Measurements from ENCODE around the gene NUBP2.

NUBP2 gene

GRCh38 chr16:1782408-1783264 lies at the start of gene NUBP2, which contains the start of gene SPSB3:
TSS of gene NUBP2 (plus strand) at chr16:1782960. CDS start at chr16:1783021, 61 bp downstream.
TSS of gene SPSB3 (minus strand) at chr16:1782571. CDS start at chr16:1781483, 1,088 bp downstream.
- ATAC-seq = peak; percentile 93
- no peak for TF ChIP-seq RARB (CRISPR knock-in tag; IDR thresholded peaks at IDR 0.05)

GRCh38 chr16:1734123-1734522 lies 48.6 kb upstream of the NUBP2 start:
- no peak for ATAC-seq
- no peak for TF ChIP-seq RARB (CRISPR knock-in tag; IDR thresholded peaks at IDR 0.05)
- TF ChIP-seq TCF4 (CRISPR knock-in tag; IDR thresholded peaks at IDR 0.05; ENCODE audit: borderline replicate concordance) = no peak
- TF ChIP-seq TOX (CRISPR knock-in tag; IDR thresholded peaks at IDR 0.05; ENCODE audit: borderline replicate concordance) = no peak
- no peak for TF ChIP-seq ZNF8 (CRISPR knock-in tag; IDR thresholded peaks at IDR 0.05)
- TF ChIP-seq ESRRG (CRISPR knock-in tag; IDR thresholded peaks at IDR 0.05) = no peak
- TF ChIP-seq OSR1 (CRISPR knock-in tag; IDR thresholded peaks at IDR 0.05) = no peak
- TF ChIP-seq, protein P1, sequence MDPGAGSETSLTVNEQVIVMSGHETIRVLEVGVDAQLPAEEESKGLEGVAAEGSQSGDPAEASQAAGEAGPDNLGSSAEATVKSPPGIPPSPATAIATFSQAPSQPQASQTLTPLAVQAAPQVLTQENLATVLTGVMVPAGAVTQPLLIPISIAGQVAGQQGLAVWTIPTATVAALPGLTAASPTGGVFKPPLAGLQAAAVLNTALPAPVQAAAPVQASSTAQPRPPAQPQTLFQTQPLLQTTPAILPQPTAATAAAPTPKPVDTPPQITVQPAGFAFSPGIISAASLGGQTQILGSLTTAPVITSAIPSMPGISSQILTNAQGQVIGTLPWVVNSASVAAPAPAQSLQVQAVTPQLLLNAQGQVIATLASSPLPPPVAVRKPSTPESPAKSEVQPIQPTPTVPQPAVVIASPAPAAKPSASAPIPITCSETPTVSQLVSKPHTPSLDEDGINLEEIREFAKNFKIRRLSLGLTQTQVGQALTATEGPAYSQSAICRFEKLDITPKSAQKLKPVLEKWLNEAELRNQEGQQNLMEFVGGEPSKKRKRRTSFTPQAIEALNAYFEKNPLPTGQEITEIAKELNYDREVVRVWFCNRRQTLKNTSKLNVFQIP (CRISPR knock-in tag; IDR thresholded peaks at IDR 0.05; ENCODE audit: borderline replicate concordance, low read depth) = no peak
- TF ChIP-seq ZNF565 (CRISPR knock-in tag; conservative IDR thresholded peaks at IDR 0.05; ENCODE audit: low read depth) = no peak
- TF ChIP-seq, protein P2, sequence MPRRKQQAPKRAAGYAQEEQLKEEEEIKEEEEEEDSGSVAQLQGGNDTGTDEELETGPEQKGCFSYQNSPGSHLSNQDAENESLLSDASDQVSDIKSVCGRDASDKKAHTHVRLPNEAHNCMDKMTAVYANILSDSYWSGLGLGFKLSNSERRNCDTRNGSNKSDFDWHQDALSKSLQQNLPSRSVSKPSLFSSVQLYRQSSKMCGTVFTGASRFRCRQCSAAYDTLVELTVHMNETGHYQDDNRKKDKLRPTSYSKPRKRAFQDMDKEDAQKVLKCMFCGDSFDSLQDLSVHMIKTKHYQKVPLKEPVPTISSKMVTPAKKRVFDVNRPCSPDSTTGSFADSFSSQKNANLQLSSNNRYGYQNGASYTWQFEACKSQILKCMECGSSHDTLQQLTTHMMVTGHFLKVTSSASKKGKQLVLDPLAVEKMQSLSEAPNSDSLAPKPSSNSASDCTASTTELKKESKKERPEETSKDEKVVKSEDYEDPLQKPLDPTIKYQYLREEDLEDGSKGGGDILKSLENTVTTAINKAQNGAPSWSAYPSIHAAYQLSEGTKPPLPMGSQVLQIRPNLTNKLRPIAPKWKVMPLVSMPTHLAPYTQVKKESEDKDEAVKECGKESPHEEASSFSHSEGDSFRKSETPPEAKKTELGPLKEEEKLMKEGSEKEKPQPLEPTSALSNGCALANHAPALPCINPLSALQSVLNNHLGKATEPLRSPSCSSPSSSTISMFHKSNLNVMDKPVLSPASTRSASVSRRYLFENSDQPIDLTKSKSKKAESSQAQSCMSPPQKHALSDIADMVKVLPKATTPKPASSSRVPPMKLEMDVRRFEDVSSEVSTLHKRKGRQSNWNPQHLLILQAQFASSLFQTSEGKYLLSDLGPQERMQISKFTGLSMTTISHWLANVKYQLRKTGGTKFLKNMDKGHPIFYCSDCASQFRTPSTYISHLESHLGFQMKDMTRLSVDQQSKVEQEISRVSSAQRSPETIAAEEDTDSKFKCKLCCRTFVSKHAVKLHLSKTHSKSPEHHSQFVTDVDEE (CRISPR knock-in tag; IDR thresholded peaks at IDR 0.05) = no peak
- TF ChIP-seq PPARA (CRISPR knock-in tag; IDR thresholded peaks at IDR 0.05; ENCODE audit: borderline replicate concordance) = no peak
- no peak for TF ChIP-seq CSDC2 (CRISPR knock-in tag; IDR thresholded peaks at IDR 0.05)
- no peak for TF ChIP-seq ZNF70 (CRISPR knock-in tag; IDR thresholded peaks at IDR 0.05)
- no peak for TF ChIP-seq BACH2 (CRISPR knock-in tag; IDR thresholded peaks at IDR 0.05; ENCODE audit: borderline replicate concordance)
- TF ChIP-seq ISL1 (CRISPR knock-in tag; IDR thresholded peaks at IDR 0.05) = no peak
- TF ChIP-seq ZFP3 (CRISPR knock-in tag; IDR thresholded peaks at IDR 0.05) = no peak
- no peak for TF ChIP-seq GLIS3 (CRISPR knock-in tag; IDR thresholded peaks at IDR 0.05)
- TF ChIP-seq, protein P3, sequence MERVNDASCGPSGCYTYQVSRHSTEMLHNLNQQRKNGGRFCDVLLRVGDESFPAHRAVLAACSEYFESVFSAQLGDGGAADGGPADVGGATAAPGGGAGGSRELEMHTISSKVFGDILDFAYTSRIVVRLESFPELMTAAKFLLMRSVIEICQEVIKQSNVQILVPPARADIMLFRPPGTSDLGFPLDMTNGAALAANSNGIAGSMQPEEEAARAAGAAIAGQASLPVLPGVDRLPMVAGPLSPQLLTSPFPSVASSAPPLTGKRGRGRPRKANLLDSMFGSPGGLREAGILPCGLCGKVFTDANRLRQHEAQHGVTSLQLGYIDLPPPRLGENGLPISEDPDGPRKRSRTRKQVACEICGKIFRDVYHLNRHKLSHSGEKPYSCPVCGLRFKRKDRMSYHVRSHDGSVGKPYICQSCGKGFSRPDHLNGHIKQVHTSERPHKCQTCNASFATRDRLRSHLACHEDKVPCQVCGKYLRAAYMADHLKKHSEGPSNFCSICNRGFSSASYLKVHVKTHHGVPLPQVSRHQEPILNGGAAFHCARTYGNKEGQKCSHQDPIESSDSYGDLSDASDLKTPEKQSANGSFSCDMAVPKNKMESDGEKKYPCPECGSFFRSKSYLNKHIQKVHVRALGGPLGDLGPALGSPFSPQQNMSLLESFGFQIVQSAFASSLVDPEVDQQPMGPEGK (CRISPR knock-in tag; IDR thresholded peaks at IDR 0.05; ENCODE audit: borderline replicate concordance) = no peak
- no peak for TF ChIP-seq ZC3H10 (CRISPR knock-in tag; IDR thresholded peaks at IDR 0.05)
- no peak for TF ChIP-seq CREB5 (CRISPR knock-in tag; IDR thresholded peaks at IDR 0.05; ENCODE audit: low read depth)
- no peak for TF ChIP-seq ARNTL (CRISPR knock-in tag; IDR thresholded peaks at IDR 0.05; ENCODE audit: borderline replicate concordance, low read depth)

GRCh38 chr16:1734816-1735215 lies 47.9 kb upstream of the NUBP2 start:
- no peak for ATAC-seq
- TF ChIP-seq ZNF8 (CRISPR knock-in tag; IDR thresholded peaks at IDR 0.05) (no peak), ZC3H10 (CRISPR knock-in tag; IDR thresholded peaks at IDR 0.05) (no peak), ZNF565 (CRISPR knock-in tag; conservative IDR thresholded peaks at IDR 0.05; ENCODE audit: low read depth) (no peak), CSDC2 (CRISPR knock-in tag; IDR thresholded peaks at IDR 0.05) (no peak)
- TF ChIP-seq, protein P2 (CRISPR knock-in tag; IDR thresholded peaks at IDR 0.05) = no peak
- TF ChIP-seq, protein P4, sequence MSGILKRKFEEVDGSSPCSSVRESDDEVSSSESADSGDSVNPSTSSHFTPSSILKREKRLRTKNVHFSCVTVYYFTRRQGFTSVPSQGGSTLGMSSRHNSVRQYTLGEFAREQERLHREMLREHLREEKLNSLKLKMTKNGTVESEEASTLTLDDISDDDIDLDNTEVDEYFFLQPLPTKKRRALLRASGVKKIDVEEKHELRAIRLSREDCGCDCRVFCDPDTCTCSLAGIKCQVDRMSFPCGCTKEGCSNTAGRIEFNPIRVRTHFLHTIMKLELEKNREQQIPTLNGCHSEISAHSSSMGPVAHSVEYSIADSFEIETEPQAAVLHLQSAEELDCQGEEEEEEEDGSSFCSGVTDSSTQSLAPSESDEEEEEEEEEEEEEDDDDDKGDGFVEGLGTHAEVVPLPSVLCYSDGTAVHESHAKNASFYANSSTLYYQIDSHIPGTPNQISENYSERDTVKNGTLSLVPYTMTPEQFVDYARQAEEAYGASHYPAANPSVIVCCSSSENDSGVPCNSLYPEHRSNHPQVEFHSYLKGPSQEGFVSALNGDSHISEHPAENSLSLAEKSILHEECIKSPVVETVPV (CRISPR knock-in tag; IDR thresholded peaks at IDR 0.05) = no peak
- TF ChIP-seq, protein P3 (CRISPR knock-in tag; IDR thresholded peaks at IDR 0.05; ENCODE audit: borderline replicate concordance) = no peak
